NCI-H2081 (cell line): ENCODE measurements around the gene NAE1.
"Not testable (repeated sequence)": the region's sequence is repeated elsewhere in the genome, so short reads cannot be mapped to it uniquely, and the experiment has no call there.

Source experiments
- DNase-seq, 2 experiments: peaks; one replicate each; lab custom pipeline; 2025; lab: John Stamatoyannopoulos, UW

The NAE1 gene

GRCh38 chr16:66830422-66831404 lies at the start of gene NAE1:
Gene NAE1 (minus strand): TSS chr16:66830976. CDS start chr16:66830899, 77 bp downstream.
- DNase-seq: peak; percentile 82 to 85

DNA sequence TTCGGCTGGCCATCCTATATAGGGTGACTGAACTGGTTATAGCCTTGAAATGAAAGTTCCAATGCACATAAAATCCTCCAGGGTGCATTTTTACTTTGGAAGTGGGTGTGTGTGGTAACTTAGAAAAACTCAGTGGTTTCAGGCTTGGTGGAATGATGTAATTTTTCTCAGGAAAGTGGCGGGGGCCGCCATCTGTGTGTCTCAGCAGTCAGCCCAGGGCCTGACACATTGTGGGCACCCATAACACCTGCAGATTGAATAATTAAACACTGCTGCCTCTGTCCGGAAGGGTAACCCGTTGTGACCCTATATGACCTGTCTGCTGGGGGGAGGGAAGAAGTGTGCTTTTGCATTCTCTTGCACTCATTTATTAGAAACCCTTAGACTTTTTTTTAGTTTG lies 47.3 kb upstream of the NAE1 start:
- no peak for DNase-seq

DNA sequence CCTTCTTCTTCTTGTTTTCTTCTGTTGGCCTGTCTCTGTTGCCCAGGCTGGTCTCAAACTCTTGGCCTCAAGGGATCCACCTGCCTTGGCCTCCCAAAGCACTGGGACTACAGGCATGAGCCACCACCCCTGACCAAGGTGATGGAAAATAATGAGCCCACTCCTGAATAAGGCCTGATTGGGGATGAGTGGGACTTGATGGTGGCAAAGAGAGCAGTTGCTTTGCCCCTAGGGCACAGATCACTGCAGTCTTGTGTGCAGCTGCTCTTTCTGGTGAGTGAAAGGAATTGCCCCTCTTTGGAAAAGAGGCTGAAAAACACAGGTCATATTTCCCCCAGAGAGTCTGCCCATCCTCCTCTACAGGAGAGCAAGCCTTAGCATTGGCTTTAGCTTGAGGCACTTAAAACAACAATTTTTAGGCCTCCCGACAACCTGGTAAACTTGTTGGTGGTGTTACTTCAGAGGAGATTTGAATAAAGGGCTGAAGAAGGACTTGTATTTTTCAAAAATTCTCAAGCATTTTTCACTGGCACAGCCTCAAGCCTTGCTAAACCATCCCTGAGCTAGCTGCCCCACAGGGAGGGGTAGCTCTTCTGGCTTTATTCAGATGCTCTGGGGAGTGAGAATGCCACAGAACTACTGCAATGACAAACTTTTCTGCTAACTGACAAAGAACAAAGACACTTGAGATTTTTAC lies 43.5 kb upstream of the NAE1 start:
- no peak for DNase-seq

DNA sequence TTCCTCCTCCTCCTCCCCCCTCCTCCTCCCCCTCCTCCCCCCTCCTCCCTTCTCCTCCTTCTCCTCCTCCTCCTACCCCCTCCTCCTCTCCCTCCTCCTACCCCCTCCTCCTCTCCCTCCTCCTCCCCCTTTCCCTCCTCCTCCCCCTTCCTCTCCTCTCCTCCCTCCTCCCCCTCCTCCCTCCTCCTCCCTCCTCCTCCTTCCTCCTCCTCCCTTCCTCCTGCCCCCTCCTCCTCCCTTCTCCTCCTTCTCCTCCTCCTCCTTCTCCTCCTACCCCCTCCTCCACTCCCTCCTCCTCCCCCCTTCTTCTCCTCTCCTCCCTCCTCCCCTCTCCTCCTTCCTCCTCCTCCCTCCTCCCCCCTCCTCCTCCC lies 42.9 kb upstream of the NAE1 start:
- DNase-seq: no peak

DNA sequence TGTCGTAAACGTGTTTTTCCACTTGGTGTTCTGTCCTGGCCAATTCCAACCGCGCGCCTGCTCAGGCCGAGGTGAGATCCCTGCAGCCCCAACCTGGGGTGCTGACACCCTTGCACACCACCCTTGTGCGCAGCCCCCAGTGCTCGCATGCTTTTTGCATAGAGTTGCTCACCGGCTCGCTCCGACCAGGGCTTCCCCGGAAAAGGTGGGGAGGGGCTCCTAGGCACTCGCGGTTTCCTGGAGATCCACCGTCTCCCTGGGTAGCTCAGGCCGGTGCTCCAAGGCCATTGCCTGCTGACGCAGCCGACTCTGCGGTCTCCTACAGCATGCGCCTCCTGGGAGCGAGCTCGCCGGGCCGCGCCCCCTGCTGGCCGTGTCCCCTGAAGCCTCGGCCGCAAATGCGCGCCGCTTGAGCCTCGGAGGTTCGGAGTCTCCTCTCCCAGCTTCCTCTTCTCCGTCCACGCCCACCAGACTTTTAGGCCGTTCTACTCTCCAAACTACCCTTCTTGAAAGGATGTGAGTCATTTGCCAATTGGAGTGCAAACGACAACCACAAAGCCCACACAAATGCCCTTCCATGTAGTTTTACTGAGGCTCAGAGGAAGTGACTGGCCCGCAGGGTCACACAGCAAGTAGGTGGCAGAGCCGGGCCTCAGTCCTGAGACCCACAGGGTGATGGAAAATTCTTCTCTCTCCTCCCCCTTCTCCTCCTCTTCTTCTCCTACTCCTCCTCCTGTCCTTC lies 42.3 kb upstream of the NAE1 start:
- peak; percentile 63 to 70 for DNase-seq

- no peak for DNase-seq
Measured at GRCh38 chr16:66872559-66872942, 41.8 kb upstream of the NAE1 start.

DNA sequence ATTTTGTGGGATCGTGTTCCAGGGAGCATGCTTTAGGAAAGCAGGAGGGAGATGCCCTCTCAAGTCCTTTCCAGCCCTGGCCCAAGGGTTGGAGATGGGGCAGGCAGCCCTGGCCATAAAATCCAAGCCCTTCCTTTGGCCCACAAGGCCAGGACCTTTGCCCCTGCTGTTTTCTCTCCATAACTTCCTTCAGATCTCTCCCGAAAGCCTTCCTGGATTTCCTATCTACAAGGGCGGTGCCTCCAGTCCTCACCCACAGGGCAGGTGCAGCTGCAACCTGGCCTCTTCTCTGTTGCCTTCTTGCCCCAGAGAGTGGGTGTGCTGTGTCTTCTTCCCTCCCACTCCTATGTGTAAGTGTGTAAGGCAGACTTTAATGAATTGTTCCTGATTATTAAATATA lies 41.1 kb upstream of the NAE1 start:
- no peak for DNase-seq

GRCh38 chr16:66871363-66871762 lies 40.6 kb upstream of the NAE1 start:
- DNase-seq: not testable (repeated sequence)

- DNase-seq: no peak
Measured at GRCh38 chr16:66869424-66869823, 38.6 kb upstream of the NAE1 start.

DNA sequence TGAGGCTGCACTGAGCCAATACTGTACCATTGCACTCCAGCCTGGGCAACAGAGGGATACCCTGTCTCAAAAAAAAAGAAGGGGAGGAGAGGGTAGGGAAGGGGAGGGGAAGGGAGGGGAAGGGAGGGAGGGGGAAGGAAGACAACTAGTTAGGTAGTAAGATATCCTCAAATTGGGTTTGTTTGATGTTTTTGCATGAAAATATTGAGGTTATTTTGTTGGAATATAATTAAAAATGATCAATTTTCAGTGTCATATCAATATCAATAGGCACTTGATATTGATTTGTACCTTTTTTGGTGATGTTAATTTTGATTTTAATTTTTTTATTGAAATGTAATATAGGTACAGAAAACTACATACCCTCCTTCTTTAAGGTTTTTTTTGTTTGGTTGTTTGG lies 32.9 kb upstream of the NAE1 start:
- DNase-seq: no peak

GRCh38 chr16:66862023-66862520 lies 31.3 kb upstream of the NAE1 start:
- DNase-seq: no peak

- no peak for DNase-seq
Measured at GRCh38 chr16:66859397-66860068, 28.8 kb upstream of the NAE1 start.

DNA sequence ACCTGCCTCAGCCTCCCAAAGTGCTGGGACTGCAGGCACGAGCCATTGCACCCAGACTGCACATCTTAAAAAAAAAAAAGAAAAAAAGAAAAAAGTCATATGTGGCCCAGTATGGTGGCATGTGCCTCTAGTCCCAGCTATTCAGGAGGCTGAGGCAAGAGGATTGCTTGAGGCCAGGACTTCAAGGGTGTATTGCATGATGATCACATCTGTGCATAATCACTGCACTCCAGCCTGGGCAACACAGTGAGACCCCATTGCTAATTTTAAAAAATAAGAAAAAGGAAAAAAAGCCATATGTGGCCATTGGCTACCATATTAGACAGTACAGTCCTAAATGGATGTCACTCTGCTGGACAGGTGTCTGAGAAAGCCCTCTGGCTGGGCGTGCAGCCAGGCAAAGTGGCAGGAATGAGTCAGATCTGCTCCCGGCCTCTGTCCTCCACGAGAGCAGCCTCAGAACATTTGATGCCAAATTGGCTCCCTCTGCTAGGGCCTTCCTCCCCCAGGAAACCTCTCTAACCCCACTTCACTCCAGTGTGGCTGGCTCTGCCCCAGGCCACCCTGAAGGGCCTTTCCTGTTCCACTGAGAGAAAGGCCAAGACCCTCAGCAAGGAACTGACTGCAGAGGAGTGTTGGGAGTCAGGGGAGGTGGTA lies 28.1 kb upstream of the NAE1 start:
- DNase-seq: peak in 1 of 2 experiments; percentile 1

GRCh38 chr16:66857437-66857836 lies 26.7 kb upstream of the NAE1 start:
- DNase-seq: no peak

GRCh38 chr16:66856801-66857200 lies 26.0 kb upstream of the NAE1 start:
- DNase-seq: no peak

DNA sequence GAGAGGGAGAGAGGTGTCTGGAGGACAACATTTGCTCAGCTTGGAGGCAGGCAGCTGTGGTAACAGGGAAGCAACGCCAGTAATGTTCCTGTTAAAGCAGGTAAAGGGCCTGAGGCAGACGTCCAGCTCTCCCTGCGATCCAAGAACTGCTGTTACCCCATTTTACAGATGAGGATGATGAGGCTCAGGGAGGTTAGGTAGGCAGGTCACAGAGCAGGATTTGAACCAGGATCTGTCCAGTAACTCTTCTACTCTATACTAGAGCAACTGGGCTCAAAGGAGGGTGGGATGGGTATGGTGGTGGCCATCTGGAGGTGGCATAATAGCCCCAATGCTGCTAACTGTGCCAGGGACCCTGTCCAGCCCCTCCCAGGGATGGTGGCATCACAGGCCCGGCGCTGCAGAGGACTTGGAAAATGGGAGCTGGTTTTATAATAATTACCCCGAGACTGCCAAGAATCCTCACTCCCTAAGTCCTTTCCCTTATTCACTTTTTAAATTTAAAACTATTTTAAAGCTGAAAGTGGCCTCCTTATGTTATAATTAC lies 25.5 kb upstream of the NAE1 start:
- no peak for DNase-seq

DNA sequence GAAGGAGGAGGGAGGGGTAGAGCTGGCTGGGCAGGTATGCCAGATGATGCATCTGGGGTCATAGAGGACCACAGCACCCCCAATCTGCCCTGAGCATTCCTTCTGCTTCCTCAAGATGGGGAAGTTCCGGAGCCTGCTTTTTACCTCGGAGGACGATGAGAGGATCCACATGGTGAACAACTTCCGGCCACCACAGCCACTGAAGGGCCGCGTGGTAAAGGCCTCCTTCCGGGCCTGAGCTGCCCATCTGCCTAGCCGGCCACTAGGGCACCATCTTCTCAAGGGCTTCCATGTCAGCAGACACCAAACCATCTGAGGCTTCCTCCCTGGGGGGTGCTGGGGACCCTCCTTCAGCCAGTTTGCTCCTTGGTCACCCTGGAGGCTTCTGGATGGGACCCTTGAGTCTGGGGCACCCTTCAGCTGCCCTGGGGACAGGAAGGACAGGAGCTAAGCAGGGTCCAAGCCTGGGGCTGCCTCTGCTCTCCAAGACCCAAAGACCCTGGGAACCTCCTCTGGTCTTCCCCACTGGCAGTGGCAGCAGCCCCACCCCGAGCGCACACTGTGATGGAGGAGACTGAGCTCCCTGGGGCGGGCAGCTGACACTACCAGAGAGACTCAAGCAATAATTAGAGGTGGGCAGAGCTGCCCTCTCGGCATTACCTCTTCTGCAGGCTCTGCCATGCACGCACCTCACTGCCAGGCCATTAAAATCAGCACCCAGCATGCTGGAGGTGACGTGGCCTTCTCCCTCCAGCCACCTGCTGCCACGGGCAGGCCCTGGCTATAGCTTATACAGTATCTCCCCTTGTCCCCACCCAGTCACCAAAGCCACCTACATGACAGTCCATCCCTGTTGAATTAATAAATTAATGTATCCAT lies 22.7 kb upstream of the NAE1 start:
- DNase-seq: no peak

- no peak for DNase-seq
Measured at GRCh38 chr16:66851166-66851964, 20.6 kb upstream of the NAE1 start.
